HL-60 (cell line): ENCODE results near the gene HCN2.

Experiments
- DNase-seq, 2 experiments: peaks; one replicate each; pipeline ENCODE4 v3.0.0-alpha.2; 2010 to 2020; ENCODE audit warnings: low read depth in 1 of 2, low spot score in 1 of 2
- H3K27ac ChIP-seq: fragments of 250-450 bp; sonication (Bioruptor Pico); replicated peaks from 2 replicates; pipeline ENCODE4 v1.5.1; 2020; ENCODE audit warnings: mild to moderate bottlenecking, moderate library complexity
- H3K27me3 ChIP-seq: fragments of 250-450 bp; sonication (Bioruptor Pico); 2 replicates; pipeline ENCODE4 v1.5.1; 2021; ENCODE audit warnings: mild to moderate bottlenecking, moderate library complexity; ENCODE audit not compliant: insufficient read depth, poor library complexity, severe bottlenecking
- H3K4me3 ChIP-seq: replicated peaks from 2 replicates; pipeline ENCODE4 v1.5.1; 2011; ENCODE audit warnings: mild to moderate bottlenecking, control low read depth, low read length; ENCODE audit not compliant: insufficient read depth
- GABPA ChIP-seq: IDR thresholded peaks from 2 replicates; pipeline ENCODE4 v1.6.1; 2012; ENCODE audit warnings: low read depth
- POLR2AphosphoS5 ChIP-seq: IDR thresholded peaks from 2 replicates; pipeline ENCODE4 v1.6.1; 2012; ENCODE audit warnings: low read depth
- SPI1 ChIP-seq: IDR thresholded peaks from 2 replicates; pipeline ENCODE4 v1.6.1; 2012; ENCODE audit warnings: low read depth, mild to moderate bottlenecking, borderline replicate concordance
- TF ChIP-seq, protein P1 (sequence below): IDR thresholded peaks from 2 replicates; pipeline ENCODE4 v1.6.1; 2012; ENCODE audit warnings: low read depth; ENCODE audit not compliant: insufficient replicate concordance
- TF ChIP-seq, protein P2 (sequence below): IDR thresholded peaks from one replicate; pipeline ENCODE4 v1.5.1; 2011; ENCODE audit warnings: low read length, control low read depth, inconsistent platforms; ENCODE audit not compliant: insufficient read depth

HCN2 gene

DNA sequence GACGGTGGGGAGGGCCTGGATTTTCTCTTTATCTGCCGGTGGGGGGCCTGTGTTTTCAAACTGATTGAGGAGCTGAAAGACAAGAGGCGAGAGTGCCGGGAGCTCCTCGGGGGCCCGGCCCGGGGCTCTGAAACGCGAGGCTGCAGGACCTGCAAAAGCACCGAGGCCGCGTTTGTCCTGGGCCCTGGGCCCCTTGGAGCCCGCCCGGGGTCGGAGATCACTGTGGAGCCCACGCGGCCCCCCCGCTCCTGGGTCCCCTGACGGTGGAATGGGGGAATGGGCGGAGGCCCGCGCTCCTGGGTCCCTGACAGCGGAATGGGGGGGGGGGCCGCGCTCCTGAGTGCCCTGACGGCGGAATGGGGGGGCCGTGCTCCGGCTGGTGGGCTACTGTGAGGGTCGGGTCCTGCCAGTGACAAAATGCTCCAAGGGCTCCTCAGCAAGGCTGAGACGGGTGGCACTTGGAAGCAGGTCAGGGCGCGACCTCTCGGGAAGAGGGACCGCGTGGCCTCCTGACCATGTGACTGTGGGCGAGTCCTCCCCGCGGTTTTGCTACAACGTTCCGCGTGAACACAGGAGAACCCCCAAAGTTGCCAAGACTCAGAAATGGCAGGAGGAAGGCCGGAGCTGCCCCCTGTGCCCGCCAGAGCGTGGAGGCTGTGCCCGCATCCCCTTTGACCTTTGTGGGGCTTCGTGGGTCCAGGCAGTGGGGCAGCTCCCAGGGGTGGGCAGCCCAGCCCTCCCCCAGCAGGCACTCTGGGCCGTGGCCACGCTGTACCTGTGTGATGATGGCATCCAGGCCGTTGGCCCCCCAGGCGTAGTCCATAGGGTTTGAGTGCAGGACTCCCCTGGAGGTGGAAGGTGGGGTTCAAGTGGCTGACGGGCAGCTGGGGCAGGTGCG, 59.5 kb downstream of the HCN2 start:
- no peak overlapping the region for H3K4me3 ChIP-seq
- no peak for DNase-seq
- TF ChIP-seq, protein P1, sequence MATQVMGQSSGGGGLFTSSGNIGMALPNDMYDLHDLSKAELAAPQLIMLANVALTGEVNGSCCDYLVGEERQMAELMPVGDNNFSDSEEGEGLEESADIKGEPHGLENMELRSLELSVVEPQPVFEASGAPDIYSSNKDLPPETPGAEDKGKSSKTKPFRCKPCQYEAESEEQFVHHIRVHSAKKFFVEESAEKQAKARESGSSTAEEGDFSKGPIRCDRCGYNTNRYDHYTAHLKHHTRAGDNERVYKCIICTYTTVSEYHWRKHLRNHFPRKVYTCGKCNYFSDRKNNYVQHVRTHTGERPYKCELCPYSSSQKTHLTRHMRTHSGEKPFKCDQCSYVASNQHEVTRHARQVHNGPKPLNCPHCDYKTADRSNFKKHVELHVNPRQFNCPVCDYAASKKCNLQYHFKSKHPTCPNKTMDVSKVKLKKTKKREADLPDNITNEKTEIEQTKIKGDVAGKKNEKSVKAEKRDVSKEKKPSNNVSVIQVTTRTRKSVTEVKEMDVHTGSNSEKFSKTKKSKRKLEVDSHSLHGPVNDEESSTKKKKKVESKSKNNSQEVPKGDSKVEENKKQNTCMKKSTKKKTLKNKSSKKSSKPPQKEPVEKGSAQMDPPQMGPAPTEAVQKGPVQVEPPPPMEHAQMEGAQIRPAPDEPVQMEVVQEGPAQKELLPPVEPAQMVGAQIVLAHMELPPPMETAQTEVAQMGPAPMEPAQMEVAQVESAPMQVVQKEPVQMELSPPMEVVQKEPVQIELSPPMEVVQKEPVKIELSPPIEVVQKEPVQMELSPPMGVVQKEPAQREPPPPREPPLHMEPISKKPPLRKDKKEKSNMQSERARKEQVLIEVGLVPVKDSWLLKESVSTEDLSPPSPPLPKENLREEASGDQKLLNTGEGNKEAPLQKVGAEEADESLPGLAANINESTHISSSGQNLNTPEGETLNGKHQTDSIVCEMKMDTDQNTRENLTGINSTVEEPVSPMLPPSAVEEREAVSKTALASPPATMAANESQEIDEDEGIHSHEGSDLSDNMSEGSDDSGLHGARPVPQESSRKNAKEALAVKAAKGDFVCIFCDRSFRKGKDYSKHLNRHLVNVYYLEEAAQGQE, result no peak
- no peaks in the 10 kb centered on the region for H3K27me3 ChIP-seq
- H3K27ac ChIP-seq, result no peak overlapping the region

DNA sequence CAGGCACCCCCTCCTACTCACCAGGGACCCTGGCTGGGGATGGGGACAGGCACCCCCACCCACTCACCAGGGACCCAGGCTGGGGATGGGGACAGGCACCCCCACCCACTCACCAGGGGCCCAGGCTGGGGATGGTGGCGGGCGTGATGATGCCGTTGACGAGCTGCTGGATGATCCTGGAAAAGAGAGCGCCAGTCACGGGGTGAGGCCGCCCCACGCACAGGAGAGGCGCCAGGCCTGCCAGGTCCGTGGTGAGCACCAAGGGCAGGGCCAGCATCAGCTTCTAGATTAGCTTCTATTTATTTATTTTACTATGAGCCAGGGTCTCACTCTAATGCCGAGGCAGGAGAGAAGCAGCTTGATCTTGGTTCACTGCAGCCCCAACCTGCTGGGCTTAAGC, 60.4 kb downstream of the HCN2 start:
- DNase-seq, result no peak
- TF ChIP-seq, protein P1, result no peak
- TF ChIP-seq POLR2AphosphoS5 (no peak), SPI1 (no peak), GABPA (no peak)
- TF ChIP-seq, protein P2, sequence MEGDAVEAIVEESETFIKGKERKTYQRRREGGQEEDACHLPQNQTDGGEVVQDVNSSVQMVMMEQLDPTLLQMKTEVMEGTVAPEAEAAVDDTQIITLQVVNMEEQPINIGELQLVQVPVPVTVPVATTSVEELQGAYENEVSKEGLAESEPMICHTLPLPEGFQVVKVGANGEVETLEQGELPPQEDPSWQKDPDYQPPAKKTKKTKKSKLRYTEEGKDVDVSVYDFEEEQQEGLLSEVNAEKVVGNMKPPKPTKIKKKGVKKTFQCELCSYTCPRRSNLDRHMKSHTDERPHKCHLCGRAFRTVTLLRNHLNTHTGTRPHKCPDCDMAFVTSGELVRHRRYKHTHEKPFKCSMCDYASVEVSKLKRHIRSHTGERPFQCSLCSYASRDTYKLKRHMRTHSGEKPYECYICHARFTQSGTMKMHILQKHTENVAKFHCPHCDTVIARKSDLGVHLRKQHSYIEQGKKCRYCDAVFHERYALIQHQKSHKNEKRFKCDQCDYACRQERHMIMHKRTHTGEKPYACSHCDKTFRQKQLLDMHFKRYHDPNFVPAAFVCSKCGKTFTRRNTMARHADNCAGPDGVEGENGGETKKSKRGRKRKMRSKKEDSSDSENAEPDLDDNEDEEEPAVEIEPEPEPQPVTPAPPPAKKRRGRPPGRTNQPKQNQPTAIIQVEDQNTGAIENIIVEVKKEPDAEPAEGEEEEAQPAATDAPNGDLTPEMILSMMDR, result no peak
- H3K27me3 ChIP-seq, result no peaks in the 10 kb centered on the region
- no peak overlapping the region for H3K27ac ChIP-seq
- no peak overlapping the region for H3K4me3 ChIP-seq

DNA sequence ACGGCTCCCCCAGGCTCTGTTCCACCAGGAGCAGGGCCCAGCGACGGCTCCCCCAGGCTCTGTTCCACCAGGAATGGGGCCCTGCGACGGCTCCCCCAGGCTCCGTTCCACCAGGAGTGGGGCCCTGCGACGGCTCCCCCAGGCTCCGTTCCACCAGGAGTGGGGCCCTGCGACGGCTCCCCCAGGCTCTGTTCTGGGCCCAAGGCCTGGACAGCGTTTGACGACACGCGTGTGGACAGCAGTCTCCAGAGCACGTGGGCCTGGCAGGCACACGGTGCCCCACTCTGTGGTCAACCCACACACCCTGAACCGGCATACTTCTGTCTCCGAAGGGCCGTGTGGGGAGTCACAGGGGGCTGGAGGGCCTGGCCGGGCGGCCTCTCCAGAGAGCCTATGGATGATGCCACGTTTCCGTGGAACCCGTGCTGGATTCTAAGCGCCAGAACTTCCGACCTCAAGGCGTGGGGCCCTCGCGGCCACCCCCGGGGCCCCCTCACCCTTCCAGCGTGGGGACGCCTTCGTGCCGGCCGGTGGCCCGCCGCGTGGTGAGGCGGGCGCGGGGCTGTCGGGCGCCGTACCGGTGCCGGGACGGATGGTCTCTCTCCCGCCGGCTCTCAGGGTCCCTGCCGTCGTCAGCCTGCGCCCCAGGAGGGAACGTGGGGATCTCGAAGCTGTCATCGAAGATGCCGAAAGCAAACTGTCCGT, 61.6 kb downstream of the HCN2 start:
- no peak overlapping the region for H3K4me3 ChIP-seq
- TF ChIP-seq GABPA (no peak), SPI1 (no peak), POLR2AphosphoS5 (no peak)
- TF ChIP-seq, protein P1, result no peak
- TF ChIP-seq, protein P2, result no peak
- no peak for DNase-seq

More for the DNA sequence above, 61.6 kb downstream of the HCN2 start:
- Histone ChIP-seq H3K27me3 (no peaks in the 10 kb centered on the region), H3K27ac (no peak overlapping the region)
